HEK293T (cell line): ENCODE data around the gene C16orf86.

Experiments used
- ARNT ChIP-seq: fragments of 450-650 bp; IDR thresholded peaks from 2 replicates; pipeline ENCODE4 v1.6.1; 2017; ENCODE audit warnings: mild to moderate bottlenecking
- BHLHE40 ChIP-seq: fragments of 450-650 bp; IDR thresholded peaks from 2 replicates; pipeline ENCODE4 v1.6.1; 2016; ENCODE audit warnings: mild to moderate bottlenecking, moderate library complexity, borderline replicate concordance
- CTBP1 ChIP-seq: fragments of 450-650 bp; IDR thresholded peaks from 2 replicates; pipeline ENCODE4 v1.6.1; 2016; ENCODE audit warnings: borderline replicate concordance
- FOXA1 ChIP-seq: fragments of 450-650 bp; IDR thresholded peaks from 2 replicates; pipeline ENCODE4 v1.6.1; 2016; ENCODE audit warnings: mild to moderate bottlenecking
- FOXK2 ChIP-seq: fragments of 450-650 bp; IDR thresholded peaks from 2 replicates; pipeline ENCODE4 v1.6.1; 2016; ENCODE audit warnings: mild to moderate bottlenecking
- HDGF ChIP-seq: fragments of 450-650 bp; IDR thresholded peaks from 2 replicates; pipeline ENCODE4 v1.6.1; 2017; ENCODE audit warnings: antibody characterized with exemption, borderline replicate concordance
- L3MBTL2 ChIP-seq: fragments of 450-650 bp; conservative IDR thresholded peaks from 2 replicates; pipeline ENCODE4 v1.6.1; 2016; ENCODE audit warnings: mild to moderate bottlenecking
- NFRKB ChIP-seq: fragments of 450-650 bp; IDR thresholded peaks from 2 replicates; pipeline ENCODE4 v1.6.1; 2016; ENCODE audit warnings: mild to moderate bottlenecking, moderate library complexity
- PKNOX1 ChIP-seq: fragments of 450-650 bp; IDR thresholded peaks from 2 replicates; pipeline ENCODE4 v1.6.1; 2016
- ZNF384 ChIP-seq: fragments of 450-650 bp; IDR thresholded peaks from 2 replicates; pipeline ENCODE4 v1.6.1; 2016

DNA sequence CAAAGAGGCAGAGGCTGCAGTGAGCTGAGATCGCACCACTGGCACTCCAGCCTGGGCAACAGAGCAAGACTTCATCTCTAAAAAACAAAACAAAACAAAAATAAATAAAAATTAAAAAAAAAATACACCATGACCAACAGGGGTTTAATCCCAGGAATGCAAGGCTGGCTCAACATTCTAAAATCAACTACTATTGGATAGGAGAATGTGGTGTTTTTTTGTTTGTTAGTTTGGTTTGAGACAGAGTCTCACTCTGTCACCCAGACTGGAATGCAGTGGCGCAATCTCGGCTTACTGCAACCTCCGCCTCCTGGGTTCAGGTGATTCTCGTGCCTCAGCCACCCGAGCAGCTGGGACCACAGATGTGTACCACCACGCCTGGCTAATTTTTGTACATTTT, 32.7 kb downstream of the C16orf86 start:
- TF ChIP-seq L3MBTL2 (no peak), ARNT (no peak), BHLHE40 (no peak), CTBP1 (no peak), PKNOX1 (no peak), NFRKB (no peak), FOXK2 (no peak), HDGF (no peak), FOXA1 (no peak), ZNF384 (no peak)
